Fibroblast of lung (primary cell): ENCODE results near the gene CRYAB. TPM values are rescaled to one million over a fixed set of nuclear protein-coding genes. Genes with fewer than 3 reads are reported as not detected.

Experiments
- DNase-seq, 2 donors: peaks; one replicate each; pipeline versions ENCODE4 v3.0.0 to v3.0.0-alpha.2; 2010; ENCODE audit warnings: low read depth in 2 of 2
- H2AFZ ChIP-seq: 2 replicates; pipeline ENCODE4 v1.5.1; 2012; ENCODE audit warnings: low read length, control low read depth, inconsistent platforms
- H3K27ac ChIP-seq: 2 replicates; pipeline ENCODE4 v1.5.1; 2011; ENCODE audit warnings: low read length, control low read depth; ENCODE audit not compliant: insufficient read depth
- H3K27me3 ChIP-seq: 2 replicates; pipeline ENCODE4 v1.5.1; 2011; ENCODE audit warnings: mild to moderate bottlenecking, low read length; ENCODE audit not compliant: control insufficient read depth, insufficient read depth
- H3K36me3 ChIP-seq: 2 replicates; pipeline ENCODE4 v1.5.1; 2011; ENCODE audit warnings: low read length; ENCODE audit not compliant: control insufficient read depth, insufficient read depth
- H3K4me1 ChIP-seq: 2 replicates; pipeline ENCODE4 v1.5.1; 2011; ENCODE audit warnings: low read length; ENCODE audit not compliant: control insufficient read depth, insufficient read depth; ENCODE audit errors: extremely low read depth
- H3K4me2 ChIP-seq: 2 replicates; pipeline ENCODE4 v1.5.1; 2011; ENCODE audit warnings: low read length, control low read depth; ENCODE audit not compliant: insufficient read depth; ENCODE audit errors: extremely low read depth
- H3K4me3 ChIP-seq, 4 experiments: fragments of 200-600 bp in 1 of 4; sonication (generic) in 1 of 4; replicated peaks in 1 of 4; 2 replicates each; pipeline ENCODE4 v1.5.1; 2011 to 2016; ENCODE audit warnings: low read length in 4 of 4, low read depth in 3 of 4, mild to moderate bottlenecking in 3 of 4, control low read depth in 2 of 4, inconsistent platforms in 1 of 4, mixed read lengths in 1 of 4; ENCODE audit not compliant: insufficient read depth in 1 of 4; ENCODE audit errors: control extremely low read depth in 1 of 4
- H3K79me2 ChIP-seq: 2 replicates; pipeline ENCODE4 v1.5.1; 2012; ENCODE audit warnings: mild to moderate bottlenecking, low read length, inconsistent platforms; ENCODE audit not compliant: control insufficient read depth, insufficient read depth
- H3K9ac ChIP-seq: 2 replicates; pipeline ENCODE4 v1.5.1; 2011; ENCODE audit warnings: mild to moderate bottlenecking, low read length, control low read depth; ENCODE audit not compliant: insufficient read depth
- H3K9me3 ChIP-seq: 2 replicates; pipeline ENCODE4 v1.5.1; 2012; ENCODE audit warnings: low read depth, low read length; ENCODE audit not compliant: control insufficient read depth, insufficient read depth
- H4K20me1 ChIP-seq: 2 replicates; pipeline ENCODE4 v1.5.1; 2011; ENCODE audit warnings: low read length; ENCODE audit not compliant: control insufficient read depth, insufficient read depth; ENCODE audit errors: extremely low read depth
- EZH2 ChIP-seq: IDR thresholded peaks from 2 replicates; pipeline ENCODE4 v1.5.1; 2012; ENCODE audit warnings: low read length, control low read depth, mild to moderate bottlenecking; ENCODE audit errors: missing control alignments
- polyA plus RNA-seq, 2 donors: library from polyadenylated mRNA; depleted of rRNA in 1 of 2; stranded (reverse) in 1 of 2; unstranded in 1 of 2; fragments of >200 nt; gene quantifications; 2 replicates each; pipeline ENCODE4 v1.2.1, GENCODE V29; 2011 to 2012; ENCODE audit warnings: missing spikeins in 1 of 2
- total RNA-seq: library from RNA; depleted of rRNA; stranded (reverse); fragments of >200 nt; gene quantifications from 2 replicates; pipeline ENCODE4 v1.2.1, GENCODE V29; 2014
- TF ChIP-seq, protein P1 (sequence below), 2 donors: IDR thresholded peaks in 1 of 2; conservative IDR thresholded peaks in 1 of 2; 1 replicate in 1 of 2; 2 replicates in 1 of 2; pipeline ENCODE4 v1.5.1; 2011 to 2012; ENCODE audit warnings: low read length in 2 of 2, control low read depth in 1 of 2, inconsistent platforms in 1 of 2, low read depth in 1 of 2, mild to moderate bottlenecking in 1 of 2

Gene CRYAB
- total and polyA plus RNA-seq, 2 donors (not counting 1 experiment from before 2014, with no cell fraction given), result 48.1 to 51.2 TPM

- TF ChIP-seq EZH2, result no peak
- TF ChIP-seq, protein P1, sequence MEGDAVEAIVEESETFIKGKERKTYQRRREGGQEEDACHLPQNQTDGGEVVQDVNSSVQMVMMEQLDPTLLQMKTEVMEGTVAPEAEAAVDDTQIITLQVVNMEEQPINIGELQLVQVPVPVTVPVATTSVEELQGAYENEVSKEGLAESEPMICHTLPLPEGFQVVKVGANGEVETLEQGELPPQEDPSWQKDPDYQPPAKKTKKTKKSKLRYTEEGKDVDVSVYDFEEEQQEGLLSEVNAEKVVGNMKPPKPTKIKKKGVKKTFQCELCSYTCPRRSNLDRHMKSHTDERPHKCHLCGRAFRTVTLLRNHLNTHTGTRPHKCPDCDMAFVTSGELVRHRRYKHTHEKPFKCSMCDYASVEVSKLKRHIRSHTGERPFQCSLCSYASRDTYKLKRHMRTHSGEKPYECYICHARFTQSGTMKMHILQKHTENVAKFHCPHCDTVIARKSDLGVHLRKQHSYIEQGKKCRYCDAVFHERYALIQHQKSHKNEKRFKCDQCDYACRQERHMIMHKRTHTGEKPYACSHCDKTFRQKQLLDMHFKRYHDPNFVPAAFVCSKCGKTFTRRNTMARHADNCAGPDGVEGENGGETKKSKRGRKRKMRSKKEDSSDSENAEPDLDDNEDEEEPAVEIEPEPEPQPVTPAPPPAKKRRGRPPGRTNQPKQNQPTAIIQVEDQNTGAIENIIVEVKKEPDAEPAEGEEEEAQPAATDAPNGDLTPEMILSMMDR (conservative IDR thresholded peaks at IDR 0.05 in 1 of 2, IDR thresholded peaks at IDR 0.05 in 1 of 2; ENCODE audit: low read depth in 1 of 2, low read length in 2 of 2), result no peak
- Histone ChIP-seq H3K9me3 (no peaks in the 10 kb centered on the region), H3K9ac (no peak overlapping the region), H3K36me3 (no peaks in the 10 kb centered on the region), H3K4me1 (peaks cover 11% of the 10 kb centered on the region), H3K27me3 (no peaks in the 10 kb centered on the region), H3K4me3 (no peak overlapping the region), H4K20me1 (no peaks in the 10 kb centered on the region), H3K4me2 (no peak overlapping the region), H3K79me2 (no peaks in the 10 kb centered on the region), H3K27ac (no peak overlapping the region), H2AFZ (no peak overlapping the region)
- no peak for DNase-seq
Observed at GRCh38 chr11:111925953-111926352, 14.4 kb upstream of the CRYAB start.

- Histone ChIP-seq H3K9ac (no peak overlapping the region), H3K27ac (peak overlapping the region; percentile 75), H3K9me3 (no peaks in the 10 kb centered on the region), H3K4me2 (no peak overlapping the region), H3K4me3 (no peak overlapping the region), H3K4me1 (peaks cover 11% of the 10 kb centered on the region), H3K27me3 (no peaks in the 10 kb centered on the region), H3K36me3 (no peaks in the 10 kb centered on the region), H2AFZ (peak overlapping the region; percentile 67), H4K20me1 (no peaks in the 10 kb centered on the region), H3K79me2 (no peaks in the 10 kb centered on the region)
- TF ChIP-seq EZH2, result no peak
- TF ChIP-seq, protein P1 (conservative IDR thresholded peaks at IDR 0.05 in 1 of 2, IDR thresholded peaks at IDR 0.05 in 1 of 2; ENCODE audit: low read depth in 1 of 2, low read length in 2 of 2), result no peak
- DNase-seq, result no peak
Observed at GRCh38 chr11:111923951-111924350, 12.4 kb upstream of the CRYAB start.

GRCh38 chr11:111923351-111923788, 11.8 kb upstream of the CRYAB start:
- Histone ChIP-seq H3K27me3 (no peaks in the 10 kb centered on the region), H3K27ac (peak overlapping the region; percentile 75), H2AFZ (peak overlapping the region; percentile 67), H3K9me3 (no peaks in the 10 kb centered on the region), H3K79me2 (no peaks in the 10 kb centered on the region), H3K4me1 (peaks cover 11% of the 10 kb centered on the region), H4K20me1 (no peaks in the 10 kb centered on the region), H3K4me3 (peak overlapping the region in 1 of 4 experiments; percentile 10), H3K36me3 (no peaks in the 10 kb centered on the region), H3K9ac (no peak overlapping the region), H3K4me2 (peak overlapping the region; percentile 61)
- peak; percentile 41 to 53 for DNase-seq
- TF ChIP-seq EZH2, result no peak
- TF ChIP-seq, protein P1 (conservative IDR thresholded peaks at IDR 0.05 in 1 of 2, IDR thresholded peaks at IDR 0.05 in 1 of 2; ENCODE audit: low read depth in 1 of 2, low read length in 2 of 2), result no peak
